ENCODE results near the gene KCNT2. TPM values are rescaled to one million over a fixed set of nuclear protein-coding genes. Genes with fewer than 3 reads are reported as not detected.

KCNT2 gene
- total RNA-seq, 1 donor from 2014 or later, result 26.1 TPM

DNA sequence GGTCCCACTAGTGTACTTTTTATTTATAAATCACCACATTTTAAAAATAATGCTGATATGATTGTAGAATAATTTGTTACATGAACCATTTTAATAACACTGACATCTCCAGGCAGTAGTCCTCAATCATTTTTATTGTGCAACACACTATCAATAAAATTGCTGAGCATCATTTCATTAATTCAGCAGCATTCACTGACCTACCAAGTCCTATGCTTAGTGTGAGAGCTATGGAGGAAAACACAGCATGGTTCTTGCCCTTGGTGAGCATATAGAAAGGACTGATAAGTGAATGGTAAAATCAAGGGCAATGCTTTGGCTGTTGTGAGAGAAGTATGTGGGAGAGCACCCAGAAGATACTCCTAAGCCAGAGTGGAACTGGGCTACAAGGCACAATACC lies 119.7 kb downstream of the KCNT2 start:
- DNase-seq (ENCODE audit: low spot score, unreplicated experiment), result no peak
- peaks cover 7% of the 10 kb centered on the region for H3K9me3 Mint-ChIP-seq (ENCODE audit: low read depth)
- peaks cover 13% of the 10 kb centered on the region for H3K36me3 Mint-ChIP-seq (ENCODE audit: insufficient read depth)
- TF ChIP-seq, protein P1, sequence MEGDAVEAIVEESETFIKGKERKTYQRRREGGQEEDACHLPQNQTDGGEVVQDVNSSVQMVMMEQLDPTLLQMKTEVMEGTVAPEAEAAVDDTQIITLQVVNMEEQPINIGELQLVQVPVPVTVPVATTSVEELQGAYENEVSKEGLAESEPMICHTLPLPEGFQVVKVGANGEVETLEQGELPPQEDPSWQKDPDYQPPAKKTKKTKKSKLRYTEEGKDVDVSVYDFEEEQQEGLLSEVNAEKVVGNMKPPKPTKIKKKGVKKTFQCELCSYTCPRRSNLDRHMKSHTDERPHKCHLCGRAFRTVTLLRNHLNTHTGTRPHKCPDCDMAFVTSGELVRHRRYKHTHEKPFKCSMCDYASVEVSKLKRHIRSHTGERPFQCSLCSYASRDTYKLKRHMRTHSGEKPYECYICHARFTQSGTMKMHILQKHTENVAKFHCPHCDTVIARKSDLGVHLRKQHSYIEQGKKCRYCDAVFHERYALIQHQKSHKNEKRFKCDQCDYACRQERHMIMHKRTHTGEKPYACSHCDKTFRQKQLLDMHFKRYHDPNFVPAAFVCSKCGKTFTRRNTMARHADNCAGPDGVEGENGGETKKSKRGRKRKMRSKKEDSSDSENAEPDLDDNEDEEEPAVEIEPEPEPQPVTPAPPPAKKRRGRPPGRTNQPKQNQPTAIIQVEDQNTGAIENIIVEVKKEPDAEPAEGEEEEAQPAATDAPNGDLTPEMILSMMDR (IDR thresholded peaks at IDR 0.05; ENCODE audit: unreplicated experiment), result no peak
- H3K4me1 Mint-ChIP-seq (ENCODE audit: low read depth), result no peaks in the 10 kb centered on the region
- no peak overlapping the region for H3K27ac Mint-ChIP-seq
- no peaks in the 10 kb centered on the region for H3K27me3 Mint-ChIP-seq
- no peak overlapping the region for H3K4me3 Mint-ChIP-seq (ENCODE audit: low read depth)

DNA sequence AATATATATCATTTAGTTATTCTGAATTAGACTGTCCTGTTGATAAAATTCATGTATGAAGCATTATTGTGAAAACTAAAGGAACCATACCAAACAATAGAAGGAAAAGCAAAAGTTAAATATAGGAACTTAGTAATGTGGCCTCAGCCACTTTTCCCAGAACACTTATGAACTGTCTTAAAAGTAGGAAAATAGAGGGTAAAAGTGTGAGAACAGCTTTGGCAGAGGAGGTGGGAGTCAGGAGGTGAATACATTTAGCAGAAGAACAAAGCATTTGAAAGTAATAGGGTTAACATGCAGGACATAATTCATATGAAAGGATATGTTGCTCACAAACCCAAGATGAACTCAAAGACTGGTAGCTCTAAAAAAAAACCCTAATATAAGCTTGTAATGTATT lies 121.9 kb downstream of the KCNT2 start:
- Mint-ChIP-seq H3K27ac (no peak overlapping the region), H3K27me3 (no peaks in the 10 kb centered on the region), H3K36me3 (ENCODE audit: insufficient read depth) (peaks cover 16% of the 10 kb centered on the region), H3K4me1 (ENCODE audit: low read depth) (no peaks in the 10 kb centered on the region), H3K9me3 (ENCODE audit: low read depth) (peaks cover 7% of the 10 kb centered on the region), H3K4me3 (ENCODE audit: low read depth) (no peak overlapping the region)
- no peak for DNase-seq (ENCODE audit: low spot score, unreplicated experiment)
- TF ChIP-seq, protein P1 (IDR thresholded peaks at IDR 0.05; ENCODE audit: unreplicated experiment), result no peak

DNA sequence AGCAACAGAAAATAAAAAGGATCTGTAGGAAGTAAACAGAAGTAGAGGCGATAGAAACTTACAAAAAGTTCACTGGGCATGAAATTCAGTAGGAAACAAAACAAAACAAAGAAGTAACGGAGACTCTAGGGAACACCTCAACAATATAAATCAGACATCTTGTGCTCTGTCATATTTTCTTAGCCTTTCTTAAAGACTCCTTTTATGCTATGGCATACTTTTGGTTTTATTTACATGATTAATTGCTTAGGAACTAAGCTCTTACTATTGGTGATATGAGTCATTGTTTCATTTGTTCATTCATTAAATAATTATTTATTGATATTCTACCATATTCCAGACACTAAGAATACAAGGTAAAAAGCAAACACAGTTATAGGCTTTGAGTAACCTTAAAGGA lies 126.6 kb downstream of the KCNT2 start:
- TF ChIP-seq, protein P1 (IDR thresholded peaks at IDR 0.05; ENCODE audit: unreplicated experiment), result no peak
- H3K27ac Mint-ChIP-seq, result no peak overlapping the region
- no peak overlapping the region for H3K4me3 Mint-ChIP-seq (ENCODE audit: low read depth)
- H3K27me3 Mint-ChIP-seq, result no peaks in the 10 kb centered on the region
- H3K36me3 Mint-ChIP-seq (ENCODE audit: insufficient read depth), result peaks cover 18% of the 10 kb centered on the region
- peaks cover 2% of the 10 kb centered on the region for H3K4me1 Mint-ChIP-seq (ENCODE audit: low read depth)
- peaks cover 7% of the 10 kb centered on the region for H3K9me3 Mint-ChIP-seq (ENCODE audit: low read depth)
- DNase-seq (ENCODE audit: low spot score, unreplicated experiment), result no peak

DNA sequence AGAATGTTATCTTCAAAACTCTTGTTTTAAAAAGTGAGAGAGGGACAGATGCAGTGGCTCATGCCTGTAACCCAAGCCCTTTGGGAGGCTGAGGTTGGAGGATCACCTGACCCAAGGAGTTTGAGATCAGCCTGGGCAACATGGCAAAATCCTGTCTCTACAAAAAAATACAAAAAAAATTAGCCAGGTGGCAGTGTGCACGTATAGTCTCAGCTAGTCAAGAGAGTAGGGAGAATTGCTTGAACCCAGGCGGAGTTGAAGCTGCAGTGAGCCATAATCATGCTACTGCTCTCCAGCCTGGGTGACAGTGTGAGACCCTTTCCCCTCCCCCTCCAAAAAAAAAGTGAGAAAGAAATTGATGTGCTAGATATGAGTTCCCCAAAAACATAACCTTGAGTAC lies 131.0 kb downstream of the KCNT2 start:
- Mint-ChIP-seq H3K27me3 (no peaks in the 10 kb centered on the region), H3K9me3 (ENCODE audit: low read depth) (peaks cover 2% of the 10 kb centered on the region), H3K4me1 (ENCODE audit: low read depth) (peaks cover 6% of the 10 kb centered on the region), H3K4me3 (ENCODE audit: low read depth) (no peak overlapping the region), H3K27ac (no peak overlapping the region), H3K36me3 (ENCODE audit: insufficient read depth) (peaks cover 15% of the 10 kb centered on the region)
- DNase-seq (ENCODE audit: low spot score, unreplicated experiment), result no peak
- TF ChIP-seq, protein P1 (IDR thresholded peaks at IDR 0.05; ENCODE audit: unreplicated experiment), result no peak

DNA sequence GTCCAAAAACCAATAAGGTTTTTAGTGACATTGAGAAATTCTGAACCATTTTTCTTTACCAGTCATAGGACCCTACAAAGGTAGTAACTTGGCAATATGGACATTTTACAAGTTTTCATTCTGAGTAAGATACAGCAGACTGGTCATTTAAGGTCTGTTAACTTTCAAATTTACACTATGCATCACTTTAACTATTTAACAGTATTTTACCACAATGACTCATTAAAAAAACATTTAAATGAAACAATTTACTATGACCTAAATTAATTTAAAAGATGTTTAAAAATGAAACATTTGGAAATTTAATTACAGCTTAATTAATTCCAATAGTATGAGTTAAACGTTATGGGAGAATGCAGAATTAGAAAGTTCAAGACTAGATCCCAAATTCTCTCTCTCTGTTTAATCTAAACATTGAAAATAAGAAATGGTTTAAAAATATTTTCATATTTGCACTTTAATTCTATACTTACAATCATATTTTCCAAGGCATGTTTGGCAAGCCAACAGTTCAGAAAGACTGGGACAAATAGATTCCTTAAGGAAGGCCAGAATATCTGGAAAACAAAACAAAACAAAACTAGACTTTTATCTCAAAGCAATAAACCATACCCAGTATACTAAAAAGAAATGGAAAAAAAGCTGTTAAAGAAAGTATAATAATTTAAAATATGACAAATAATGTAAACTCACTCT lies 140.9 kb downstream of the KCNT2 start:
- no peak overlapping the region for H3K4me3 Mint-ChIP-seq (ENCODE audit: low read depth)
- no peaks in the 10 kb centered on the region for H3K27me3 Mint-ChIP-seq
- H3K9me3 Mint-ChIP-seq (ENCODE audit: low read depth), result no peaks in the 10 kb centered on the region
- H3K27ac Mint-ChIP-seq, result no peak overlapping the region
- H3K4me1 Mint-ChIP-seq (ENCODE audit: low read depth), result peaks cover 1% of the 10 kb centered on the region
- H3K36me3 Mint-ChIP-seq (ENCODE audit: insufficient read depth), result peaks cover 8% of the 10 kb centered on the region
- no peak for DNase-seq (ENCODE audit: low spot score, unreplicated experiment)
- TF ChIP-seq, protein P1 (IDR thresholded peaks at IDR 0.05; ENCODE audit: unreplicated experiment), result no peak
